Dendritic cell treated with granulocyte-macrophage colony-stimulating factor and Interleukin-4, amounts not matched to agents 40 ng/mL and 50 ng/mL, for 4 days (primary cell): ENCODE results near the gene KRT80.

Experiments used
- H3K27ac Mint-ChIP-seq: one replicate; pipeline ENCODE4 v1.8.0; 2022; ENCODE audit warnings: mild to moderate bottlenecking, mixed read lengths
- H3K27me3 Mint-ChIP-seq: one replicate; pipeline ENCODE4 v1.8.0; 2022; ENCODE audit warnings: mild to moderate bottlenecking, mixed read lengths
- H3K36me3 Mint-ChIP-seq: one replicate; pipeline ENCODE4 v1.8.0; 2022; ENCODE audit warnings: low read depth, mixed read lengths
- H3K4me1 Mint-ChIP-seq: one replicate; pipeline ENCODE4 v1.8.0; 2022; ENCODE audit warnings: low read depth, mixed read lengths
- H3K4me3 Mint-ChIP-seq: one replicate; pipeline ENCODE4 v1.8.0; 2022; ENCODE audit warnings: mild to moderate bottlenecking, moderate library complexity, mixed read lengths
- H3K9me3 Mint-ChIP-seq: one replicate; pipeline ENCODE4 v1.8.0; 2022; ENCODE audit warnings: mixed read lengths
- intact Hi-C: fragments of 100-400 bp; cut with micrococcal nuclease; formaldehyde crosslinking; loops from one replicate; pipeline ENCODE4 v1.15.0; 2022

KRT80 gene

DNA sequence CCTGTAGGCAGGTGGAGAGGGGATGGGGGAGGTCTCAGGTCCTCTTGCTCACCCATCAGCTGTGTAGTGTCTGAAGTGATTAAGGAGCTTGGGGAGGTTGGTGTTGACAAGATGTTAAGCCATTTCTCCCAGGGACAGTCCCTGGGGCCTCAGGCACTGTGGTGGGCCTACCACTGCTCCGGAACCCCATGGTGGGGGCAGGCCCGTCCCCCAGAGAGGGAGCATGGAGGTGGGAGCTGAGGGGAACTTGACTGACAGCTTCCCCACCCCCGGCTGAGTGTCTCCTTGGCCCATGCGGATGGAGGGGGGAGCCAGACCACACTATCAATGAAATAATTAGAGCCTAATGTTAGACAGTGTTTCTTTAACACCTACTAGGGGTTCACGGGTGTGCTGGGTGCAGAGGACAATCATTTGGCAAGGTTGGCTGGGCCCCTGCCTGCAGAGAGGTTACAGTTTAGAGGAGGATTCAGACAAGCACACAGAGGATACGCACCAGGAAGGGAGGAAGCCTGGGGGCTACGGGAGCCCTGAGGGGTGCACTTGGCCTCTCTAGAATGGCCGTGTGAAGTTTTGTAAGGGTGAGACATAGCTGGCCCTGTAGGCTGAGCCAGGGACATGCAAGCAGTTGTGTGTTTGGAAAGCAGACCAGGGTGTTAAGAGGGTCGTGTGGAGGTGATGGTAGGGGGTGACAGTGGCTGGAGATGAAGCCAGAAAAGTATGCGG lies 19.3 kb upstream of the KRT80 start:
- Mint-ChIP-seq H3K36me3 (no peaks in the 10 kb centered on the region), H3K9me3 (no peaks in the 10 kb centered on the region), H3K27ac (peak overlapping the region; percentile 10), H3K4me3 (no peak overlapping the region), H3K4me1 (peaks cover 60% of the 10 kb centered on the region), H3K27me3 (peaks cover 12% of the 10 kb centered on the region)
- intact Hi-C loops, result no loop called here

DNA sequence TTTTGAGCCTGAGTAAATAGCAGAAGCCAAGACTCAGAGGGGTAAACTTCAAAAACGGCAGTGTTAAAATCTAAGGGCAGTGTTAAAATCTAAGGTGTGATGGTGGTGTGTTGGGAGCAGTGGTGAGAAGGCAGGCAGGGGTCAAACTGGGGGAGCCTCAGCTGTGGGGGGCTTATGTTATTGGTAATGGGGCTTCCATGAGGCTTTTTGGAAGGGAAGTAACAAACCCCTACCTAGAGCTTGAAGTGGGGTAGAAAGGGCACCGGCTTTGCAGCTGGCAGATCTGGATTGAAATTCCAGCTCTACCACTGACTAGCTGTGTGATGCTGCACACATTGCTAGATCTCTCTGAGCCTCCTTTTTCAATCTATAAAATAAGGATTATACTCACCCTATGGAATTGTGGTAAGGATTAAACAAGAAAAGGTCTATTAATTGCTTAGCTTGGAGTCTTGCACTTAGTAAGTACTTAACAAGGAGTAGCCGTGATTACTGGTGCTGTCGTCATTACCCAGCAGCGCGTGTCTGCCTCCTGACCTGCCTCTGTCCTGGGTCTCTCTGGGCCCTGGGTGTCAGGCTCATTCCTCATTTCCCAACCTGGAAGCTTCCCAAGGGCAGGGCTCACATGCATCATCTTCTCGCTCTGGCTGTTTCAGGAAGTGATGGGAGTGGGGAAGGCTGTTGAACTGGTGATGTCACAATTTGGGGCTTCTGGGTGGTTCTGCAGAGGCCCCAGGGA lies 18.5 kb upstream of the KRT80 start:
- H3K36me3 Mint-ChIP-seq, result no peaks in the 10 kb centered on the region
- H3K9me3 Mint-ChIP-seq, result no peaks in the 10 kb centered on the region
- H3K4me3 Mint-ChIP-seq, result no peak overlapping the region
- intact Hi-C loops, result no loop called here
- H3K27ac Mint-ChIP-seq, result no peak overlapping the region
- H3K27me3 Mint-ChIP-seq, result peaks cover 12% of the 10 kb centered on the region
- peaks cover 64% of the 10 kb centered on the region for H3K4me1 Mint-ChIP-seq

DNA sequence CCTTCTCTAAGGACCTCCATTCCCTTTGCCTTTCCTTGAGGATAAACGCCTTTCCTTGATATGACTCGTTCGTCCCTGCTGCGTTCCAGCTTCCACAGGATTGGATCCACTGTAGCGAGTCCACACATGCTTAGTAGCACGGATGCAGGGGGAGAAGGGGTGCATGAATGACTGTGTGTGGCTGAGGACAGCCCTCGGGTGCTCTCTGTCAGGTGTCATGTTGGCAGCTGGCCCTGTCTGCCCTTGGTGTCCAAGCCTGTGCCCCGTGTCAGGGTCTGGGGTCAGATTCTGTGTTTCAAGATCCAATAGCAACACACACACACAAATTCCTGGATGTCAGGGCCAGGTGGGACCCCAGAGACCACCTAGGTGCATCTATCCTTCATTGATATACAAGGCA lies 17.5 kb upstream of the KRT80 start:
- Mint-ChIP-seq H3K36me3 (no peaks in the 10 kb centered on the region), H3K27me3 (peaks cover 10% of the 10 kb centered on the region), H3K27ac (no peak overlapping the region), H3K4me1 (peaks cover 63% of the 10 kb centered on the region), H3K9me3 (no peaks in the 10 kb centered on the region), H3K4me3 (no peak overlapping the region)
- intact Hi-C loops, result no loop called here

DNA sequence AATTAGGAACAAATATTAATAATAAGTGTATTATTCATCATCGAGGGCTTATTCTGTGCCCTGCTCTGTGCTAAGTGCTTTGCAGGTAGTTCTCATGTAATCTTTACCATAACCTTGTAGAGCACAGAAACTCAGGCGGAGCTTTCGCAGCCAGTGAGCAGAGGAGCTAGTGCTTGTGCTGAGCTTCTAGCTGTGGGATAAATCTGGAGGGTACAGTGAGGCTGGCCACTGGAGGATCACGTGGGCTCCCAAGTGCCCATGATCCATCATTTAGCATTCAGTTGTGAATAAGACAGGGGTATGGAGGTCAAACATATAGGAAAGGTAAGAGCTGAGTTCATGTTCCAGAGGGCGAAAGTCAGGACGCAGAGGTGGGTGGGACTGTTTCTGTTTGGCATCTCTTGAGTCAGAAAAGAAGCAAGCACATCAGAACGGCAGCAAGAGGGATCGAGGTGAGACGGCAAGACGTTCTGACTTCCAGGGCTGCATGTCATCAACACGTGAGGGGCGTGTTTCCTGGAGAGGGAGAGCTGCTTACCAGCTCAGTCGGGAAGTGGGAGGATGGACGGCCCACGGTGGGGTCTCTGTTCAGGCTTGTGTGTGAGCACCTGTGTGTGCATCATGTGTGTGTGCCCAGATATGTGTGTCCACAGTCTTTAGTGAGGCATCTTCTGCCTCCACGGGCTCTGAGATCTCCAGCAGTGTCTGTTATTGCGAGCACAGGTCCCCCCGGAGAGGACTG lies 16.8 kb upstream of the KRT80 start:
- H3K4me3 Mint-ChIP-seq, result no peak overlapping the region
- H3K27ac Mint-ChIP-seq, result no peak overlapping the region
- H3K4me1 Mint-ChIP-seq, result peaks cover 66% of the 10 kb centered on the region
- H3K27me3 Mint-ChIP-seq, result peaks cover 10% of the 10 kb centered on the region
- no peaks in the 10 kb centered on the region for H3K9me3 Mint-ChIP-seq
- intact Hi-C loops, result no loop called here
- H3K36me3 Mint-ChIP-seq, result no peaks in the 10 kb centered on the region

DNA sequence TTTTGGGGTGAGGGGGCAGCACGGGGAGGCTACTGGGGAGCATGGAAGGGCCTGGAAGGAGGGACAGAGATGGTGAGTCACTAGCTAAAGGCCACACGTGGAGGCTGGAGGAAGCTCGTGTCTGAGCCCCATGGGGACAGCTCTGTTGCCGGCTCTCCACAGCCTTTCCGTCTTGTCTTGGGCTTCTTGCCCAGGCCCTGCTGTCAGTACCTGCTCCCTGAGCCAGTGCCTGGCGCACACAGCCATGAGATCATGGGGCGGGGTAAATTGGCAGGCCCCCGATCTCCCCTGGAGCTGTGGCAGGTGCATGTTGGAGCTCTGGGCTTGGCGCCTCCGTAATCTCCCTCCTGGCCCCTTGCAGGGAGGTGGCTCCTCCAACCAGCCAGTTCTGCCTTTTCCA lies 16.1 kb upstream of the KRT80 start:
- H3K4me3 Mint-ChIP-seq, result no peak overlapping the region
- peaks cover 66% of the 10 kb centered on the region for H3K4me1 Mint-ChIP-seq
- no peaks in the 10 kb centered on the region for H3K36me3 Mint-ChIP-seq
- intact Hi-C loops, result no loop called here
- H3K27me3 Mint-ChIP-seq, result peaks cover 7% of the 10 kb centered on the region
- H3K9me3 Mint-ChIP-seq, result no peaks in the 10 kb centered on the region
- no peak overlapping the region for H3K27ac Mint-ChIP-seq

DNA sequence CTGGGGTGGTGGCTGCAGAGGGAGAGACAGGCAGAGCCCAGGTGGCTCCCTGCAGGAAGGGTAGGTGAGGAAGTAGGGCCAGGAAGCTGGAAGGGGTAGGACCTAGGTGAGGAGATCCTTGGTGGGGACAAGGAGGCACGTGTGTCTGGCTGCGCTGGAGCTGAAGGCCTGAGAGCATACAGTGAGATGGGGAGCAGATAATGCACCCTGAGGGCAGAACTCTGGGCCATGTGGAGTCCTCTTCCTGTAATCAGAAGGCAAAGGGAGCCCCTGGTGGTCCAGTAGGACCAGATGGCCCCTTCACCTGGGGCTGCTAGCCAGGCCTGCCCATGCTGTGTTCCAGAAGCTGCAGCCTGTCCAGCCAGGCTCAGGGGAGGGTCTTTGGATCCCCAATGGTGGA lies 15.3 kb upstream of the KRT80 start:
- no peak overlapping the region for H3K4me3 Mint-ChIP-seq
- H3K27me3 Mint-ChIP-seq, result peaks cover 7% of the 10 kb centered on the region

DNA sequence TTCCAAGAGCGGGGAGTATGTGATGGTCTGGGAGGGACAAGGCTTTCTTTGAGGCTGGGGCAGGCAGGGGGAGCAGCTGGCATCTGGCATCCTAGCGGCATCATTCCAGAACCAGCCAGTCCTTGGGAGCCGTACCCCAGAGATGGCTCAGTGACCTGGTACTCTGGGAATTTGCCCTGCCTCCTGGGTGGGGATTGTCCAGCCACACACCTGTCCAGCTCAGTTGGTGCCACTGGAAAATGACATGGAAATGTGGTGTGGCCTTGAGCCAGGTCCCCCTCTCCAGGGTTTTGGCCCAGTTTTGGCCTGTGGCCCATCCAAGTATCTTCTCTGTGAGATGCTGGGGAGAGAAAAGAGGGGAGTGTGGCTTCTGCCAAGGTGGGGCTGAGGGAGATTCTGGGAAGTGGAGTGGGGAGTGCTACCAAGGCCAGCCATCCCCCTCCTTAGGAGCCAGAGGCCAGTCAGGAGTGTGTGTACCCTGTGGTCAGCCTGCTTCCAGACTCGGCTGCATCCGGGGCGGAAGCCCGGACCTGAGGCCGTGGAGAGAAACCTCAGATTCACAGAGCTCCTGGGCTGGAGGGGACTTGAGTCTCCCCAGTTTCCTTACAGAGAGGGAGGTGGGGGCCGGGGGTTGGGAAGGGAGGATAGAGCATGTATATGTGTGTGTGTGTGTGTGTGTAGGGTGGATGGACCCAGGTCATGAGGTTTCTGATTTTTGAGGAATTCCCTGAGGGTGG lies 14.7 kb upstream of the KRT80 start:
- H3K4me3 Mint-ChIP-seq, result no peak overlapping the region
- intact Hi-C loops, result no loop called here
- H3K4me1 Mint-ChIP-seq, result peaks cover 77% of the 10 kb centered on the region
- H3K27me3 Mint-ChIP-seq, result peaks cover 9% of the 10 kb centered on the region
- H3K36me3 Mint-ChIP-seq, result no peaks in the 10 kb centered on the region
- no peaks in the 10 kb centered on the region for H3K9me3 Mint-ChIP-seq
- H3K27ac Mint-ChIP-seq, result peak overlapping the region; percentile 13

More for the DNA sequence above, 15.3 kb upstream of the KRT80 start:
- peak overlapping the region; percentile 13 for H3K27ac Mint-ChIP-seq
- peaks cover 74% of the 10 kb centered on the region for H3K4me1 Mint-ChIP-seq
- no peaks in the 10 kb centered on the region for H3K9me3 Mint-ChIP-seq
- intact Hi-C loops, result no loop called here
- H3K36me3 Mint-ChIP-seq, result no peaks in the 10 kb centered on the region

DNA sequence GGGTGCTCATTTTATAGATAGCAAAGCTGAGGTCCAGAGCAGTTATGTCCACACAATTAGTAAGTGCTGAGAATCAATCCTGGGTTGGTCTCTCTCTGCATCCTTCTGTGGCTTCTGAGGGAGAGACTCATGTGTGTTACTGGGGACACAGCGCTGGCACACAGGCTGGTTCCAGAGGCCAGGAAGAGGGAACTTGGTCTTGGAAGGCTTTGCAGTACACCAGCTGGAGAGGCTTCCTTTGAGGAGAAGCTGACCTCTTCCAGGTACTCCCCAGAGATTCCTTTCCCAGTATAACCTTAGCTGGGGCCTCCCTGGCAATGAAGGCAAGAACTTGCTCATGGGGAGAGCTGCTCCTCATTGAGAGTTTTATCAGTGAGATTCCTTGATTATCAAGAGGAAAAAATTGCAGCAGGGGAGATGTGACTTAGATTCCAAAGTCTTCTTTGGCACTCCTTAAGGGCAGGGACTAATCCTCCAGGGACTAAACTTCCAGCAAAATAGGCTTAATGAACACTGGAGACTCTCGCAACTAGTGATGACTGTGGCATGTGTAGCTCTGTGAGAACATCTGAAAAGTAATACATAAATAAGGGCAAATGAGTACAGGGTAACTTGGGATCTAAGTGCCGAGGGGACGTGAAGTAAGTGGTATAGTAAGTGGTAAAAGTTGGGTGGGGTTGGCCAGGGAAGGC lies 13.9 kb upstream of the KRT80 start:
- Mint-ChIP-seq H3K4me3 (no peak overlapping the region), H3K27me3 (peaks cover 9% of the 10 kb centered on the region), H3K27ac (no peak overlapping the region), H3K4me1 (peaks cover 77% of the 10 kb centered on the region), H3K9me3 (no peaks in the 10 kb centered on the region), H3K36me3 (no peaks in the 10 kb centered on the region)
- intact Hi-C loops, result no loop called here

DNA sequence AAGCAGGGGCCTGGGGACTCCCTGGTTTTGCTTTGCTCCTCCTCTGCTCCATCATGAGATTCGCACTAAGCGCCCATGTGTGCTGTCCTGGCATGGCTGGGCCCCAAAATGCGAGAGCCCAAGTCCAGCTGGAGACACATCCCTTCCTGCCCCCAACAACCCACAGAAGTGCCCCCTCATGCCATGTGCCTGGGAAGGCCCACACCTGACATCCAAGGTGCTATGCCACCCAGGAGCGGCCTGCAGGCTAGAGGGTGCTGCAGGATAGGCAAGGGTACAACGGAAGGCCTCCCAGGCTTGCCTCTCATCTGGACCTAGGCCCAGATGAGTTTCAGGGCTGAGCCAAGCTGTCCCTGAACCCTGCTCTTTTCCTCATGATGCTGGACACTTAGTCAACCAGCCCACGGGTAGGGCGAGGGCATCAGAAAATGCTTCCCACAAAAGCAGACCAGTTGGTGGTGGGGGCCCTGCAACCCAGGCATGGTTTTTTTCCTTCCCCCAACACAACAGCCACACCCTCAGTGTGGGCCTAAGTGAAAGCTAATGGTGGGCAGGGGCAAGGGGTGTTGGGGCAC lies 13.2 kb upstream of the KRT80 start:
- Mint-ChIP-seq H3K27ac (no peak overlapping the region), H3K4me1 (peaks cover 80% of the 10 kb centered on the region), H3K36me3 (no peaks in the 10 kb centered on the region), H3K4me3 (no peak overlapping the region), H3K27me3 (peaks cover 9% of the 10 kb centered on the region), H3K9me3 (no peaks in the 10 kb centered on the region)
- intact Hi-C loops, result no loop called here

DNA sequence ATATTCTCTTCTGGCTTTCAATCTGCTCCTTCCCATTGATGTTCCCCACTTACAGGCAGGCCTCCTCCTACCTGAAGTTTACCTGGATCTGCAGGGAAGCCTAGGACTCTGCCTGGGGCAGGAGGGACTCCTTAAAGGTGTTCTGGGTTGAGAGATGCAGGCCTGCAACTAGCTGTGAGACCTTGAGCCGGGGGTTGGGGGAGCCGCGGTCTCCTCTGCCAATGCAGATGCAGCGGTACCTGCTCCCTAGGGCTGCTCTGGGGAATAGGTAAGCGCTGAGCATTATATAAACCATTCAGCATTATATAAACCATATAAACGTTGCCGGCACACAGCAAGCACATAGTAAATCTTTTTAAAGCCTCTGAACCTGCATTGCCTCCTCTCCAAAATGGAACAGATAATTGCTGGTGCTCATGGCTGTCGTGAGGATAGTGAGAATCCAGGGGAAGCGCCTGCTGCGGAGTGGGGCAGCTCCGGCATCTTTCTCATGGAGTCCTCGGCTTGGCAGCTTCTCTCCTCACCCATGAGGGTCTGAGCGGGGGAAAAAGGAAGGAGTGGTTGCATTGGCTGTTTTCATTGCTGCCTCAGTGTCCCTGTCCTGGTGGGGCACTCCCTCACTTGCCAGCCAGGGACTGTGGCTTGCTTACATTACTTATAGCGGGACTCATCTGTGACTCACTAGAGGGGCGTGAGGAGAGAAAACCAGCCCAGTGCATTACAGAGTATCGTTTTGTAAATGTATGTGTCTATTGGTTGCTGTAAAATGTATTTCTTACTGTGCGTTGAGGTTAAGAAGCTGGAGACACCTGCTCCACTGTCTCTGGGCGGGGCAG lies 12.5 kb upstream of the KRT80 start:
- Mint-ChIP-seq H3K4me1 (peaks cover 80% of the 10 kb centered on the region), H3K27ac (peak overlapping the region; percentile 65), H3K36me3 (no peaks in the 10 kb centered on the region), H3K27me3 (peaks cover 8% of the 10 kb centered on the region), H3K4me3 (no peak overlapping the region), H3K9me3 (no peaks in the 10 kb centered on the region)
- intact Hi-C loops, result no loop called here

DNA sequence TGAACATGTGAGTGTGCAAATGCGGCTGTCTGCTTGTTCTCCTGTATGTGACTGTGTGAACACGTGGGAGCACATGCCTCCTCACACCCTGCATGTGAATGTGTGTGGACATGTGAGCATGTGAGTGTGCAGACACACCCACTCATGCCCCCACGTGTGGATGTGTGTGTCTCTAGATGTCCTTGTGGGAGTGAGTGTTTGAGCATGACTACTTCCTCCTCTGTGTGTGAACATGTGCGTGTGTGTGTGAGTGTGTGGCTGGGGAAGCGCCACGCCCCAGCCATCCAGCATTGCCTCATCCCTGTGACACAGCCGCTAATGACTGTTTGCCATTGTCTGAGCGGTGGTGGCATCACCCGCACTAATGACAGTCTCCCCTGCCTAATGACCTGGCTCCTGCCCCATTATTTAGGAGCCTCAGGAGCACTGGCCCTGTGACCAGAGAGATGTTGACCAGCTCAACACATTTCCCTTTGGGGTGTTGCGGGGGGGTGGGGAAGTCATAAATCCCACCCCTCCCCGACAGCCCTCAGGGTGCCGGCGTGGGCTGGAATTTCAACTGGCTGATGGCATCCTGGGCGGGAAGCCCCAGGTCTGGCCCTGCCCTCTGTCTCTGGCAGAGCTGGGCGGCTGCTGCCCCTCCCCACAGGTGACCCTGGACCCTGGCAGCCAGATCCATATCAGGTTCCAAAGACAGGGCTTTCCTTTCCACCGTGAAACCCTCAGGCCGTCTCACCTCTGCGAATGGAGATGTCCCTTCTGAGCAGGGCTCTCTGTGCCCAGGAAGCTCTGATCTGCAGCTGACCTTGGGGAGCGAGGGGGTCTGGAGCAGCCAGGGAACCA lies 11.5 kb upstream of the KRT80 start:
- no peak overlapping the region for H3K4me3 Mint-ChIP-seq
- no peaks in the 10 kb centered on the region for H3K9me3 Mint-ChIP-seq
- intact Hi-C loops, result no loop called here
- peak overlapping the region; percentile 65 for H3K27ac Mint-ChIP-seq
- peaks cover 88% of the 10 kb centered on the region for H3K4me1 Mint-ChIP-seq
- no peaks in the 10 kb centered on the region for H3K36me3 Mint-ChIP-seq
- peaks cover 4% of the 10 kb centered on the region for H3K27me3 Mint-ChIP-seq
